ENCODE measurements around the gene ITCH. TPM values are rescaled to one million over a fixed set of nuclear protein-coding genes. Genes with fewer than 3 reads are reported as not detected.
"Not testable (repeated sequence)": the region's sequence is repeated elsewhere in the genome, so short reads cannot be mapped to it uniquely, and the experiment has no call there.

Gene ITCH
- total RNA-seq, 2 experiments from 2014 or later, result 52.1 to 59.9 TPM

- ChIA-PET CTCF (interaction anchor here (0.7 kb wide), 1 partner anchor 1532 kb away, joined by 3 read pairs; no protein-coding TSS in a partner anchor), POLR2A (no interaction called here)
- no peak for DNase-seq
- peaks cover 3% of the 10 kb centered on the region for H3K9me3 Mint-ChIP-seq (ENCODE audit: insufficient read depth)
- H3K27ac Mint-ChIP-seq, result no peak overlapping the region
- no peaks in the 10 kb centered on the region for H3K27me3 Mint-ChIP-seq (ENCODE audit: low read depth)
- H3K36me3 Mint-ChIP-seq (ENCODE audit: low read depth), result peaks cover 75% of the 10 kb centered on the region
- H3K4me1 Mint-ChIP-seq (ENCODE audit: low read depth), result peaks cover under 1% of the 10 kb centered on the region
- no peak overlapping the region for H3K4me3 Mint-ChIP-seq
- ATAC-seq, result no peak
Measured at GRCh38 chr20:34495307-34495706, 132.2 kb downstream of the ITCH start.

- H3K36me3 Mint-ChIP-seq (ENCODE audit: low read depth), result peaks cover 75% of the 10 kb centered on the region
- H3K27ac Mint-ChIP-seq, result peak overlapping the region; percentile 30
- no peak overlapping the region for H3K4me3 Mint-ChIP-seq
- CTCF ChIA-PET, result no interaction called here
- H3K27me3 Mint-ChIP-seq (ENCODE audit: low read depth), result no peaks in the 10 kb centered on the region
- DNase-seq, result no peak
- ATAC-seq, result no peak
- H3K4me1 Mint-ChIP-seq (ENCODE audit: low read depth), result peaks cover 7% of the 10 kb centered on the region
- H3K9me3 Mint-ChIP-seq (ENCODE audit: insufficient read depth), result peaks cover 3% of the 10 kb centered on the region
- POLR2A ChIA-PET, result no interaction called here
Measured at GRCh38 chr20:34495916-34496315, 132.8 kb downstream of the ITCH start.

DNA sequence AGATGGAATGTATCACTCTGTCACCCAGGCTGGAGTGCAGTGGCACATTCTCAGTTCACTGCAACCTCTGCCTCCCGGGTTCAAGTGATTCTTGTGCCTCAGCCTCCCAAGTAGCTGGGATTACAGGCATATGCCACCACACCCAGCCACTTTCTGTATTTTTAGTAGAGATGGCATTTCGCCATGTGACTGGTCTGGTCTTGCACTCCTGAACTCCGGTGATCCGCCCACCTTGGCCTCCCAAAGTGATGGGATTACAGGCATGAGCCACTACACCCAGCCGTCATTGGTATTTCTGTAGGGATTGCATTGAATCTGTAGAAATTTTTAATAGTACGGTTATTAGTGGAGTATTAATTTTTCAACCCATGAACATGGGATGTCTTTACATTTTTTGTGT lies 134.5 kb downstream of the ITCH start:
- H3K27me3 Mint-ChIP-seq (ENCODE audit: low read depth); H3K4me1 Mint-ChIP-seq (ENCODE audit: low read depth); DNase-seq; ATAC-seq; H3K27ac Mint-ChIP-seq; H3K9me3 Mint-ChIP-seq (ENCODE audit: insufficient read depth); H3K4me3 Mint-ChIP-seq: not testable (repeated sequence)
- CTCF ChIA-PET, result interaction anchor here (1.9 kb wide), 1 partner anchor 185 kb away, joined by 4 read pairs; no protein-coding TSS in a partner anchor
- H3K36me3 Mint-ChIP-seq (ENCODE audit: low read depth), result peaks cover 74% of the 10 kb centered on the region
- POLR2A ChIA-PET, result interaction anchor here (0.7 kb wide), 1 partner anchor 124 kb away, joined by 3 read pairs; no protein-coding TSS in a partner anchor

DNA sequence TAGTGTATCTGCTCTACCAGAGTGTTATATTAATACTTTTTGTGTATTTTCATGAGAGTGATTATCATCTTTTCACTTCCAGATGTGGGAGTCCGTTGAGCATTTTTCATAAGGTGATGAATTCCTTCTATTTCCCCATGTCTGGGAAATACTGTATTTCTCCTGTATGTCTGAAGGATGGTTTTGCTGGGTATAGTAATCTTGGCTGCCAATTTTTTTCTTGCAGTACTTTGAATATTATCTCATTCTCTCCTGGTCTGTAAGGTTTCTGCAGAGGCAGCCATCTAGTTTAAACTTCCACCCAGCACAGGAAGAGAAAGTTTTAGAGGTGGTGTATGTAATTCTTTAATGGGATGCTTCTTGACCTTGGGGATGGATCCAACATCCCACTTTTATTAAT lies 137.8 kb downstream of the ITCH start:
- ChIA-PET CTCF (no interaction called here), POLR2A (no interaction called here)
- peaks cover 58% of the 10 kb centered on the region for H3K36me3 Mint-ChIP-seq (ENCODE audit: low read depth)
- no peaks in the 10 kb centered on the region for H3K27me3 Mint-ChIP-seq (ENCODE audit: low read depth)
- no peak overlapping the region for H3K4me3 Mint-ChIP-seq
- peaks cover 7% of the 10 kb centered on the region for H3K4me1 Mint-ChIP-seq (ENCODE audit: low read depth)
- ATAC-seq (no peak), DNase-seq (no peak)
- no peak overlapping the region for H3K27ac Mint-ChIP-seq
- H3K9me3 Mint-ChIP-seq (ENCODE audit: insufficient read depth), result peaks cover 3% of the 10 kb centered on the region

DNA sequence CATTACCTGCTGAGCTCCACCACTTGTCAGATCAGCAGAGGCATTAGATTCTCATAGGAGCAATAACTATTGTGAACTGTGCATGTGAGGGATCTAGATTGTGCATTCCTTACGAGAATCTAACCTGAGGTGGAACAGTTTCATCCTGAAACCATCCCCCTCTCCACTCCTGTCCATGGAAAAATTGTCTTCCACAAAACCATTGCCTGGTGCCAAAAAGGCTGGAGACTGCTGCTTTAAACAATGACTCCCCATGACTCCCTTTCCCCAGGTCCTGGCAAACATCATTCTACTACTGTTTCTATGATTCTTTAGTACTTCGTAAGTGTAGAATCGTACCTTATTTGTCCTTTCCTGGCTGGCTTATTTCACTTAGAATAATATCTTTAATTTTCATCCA lies 143.4 kb downstream of the ITCH start:
- POLR2A ChIA-PET, result interaction anchor here (0.6 to 0.9 kb wide), 2 partner anchors 10 to 391 kb away, joined by 3 to 6 read pairs; partner anchors contain the start of gene DYNLRB1
- no peak for DNase-seq
- peaks cover 33% of the 10 kb centered on the region for H3K36me3 Mint-ChIP-seq (ENCODE audit: low read depth)
- no peaks in the 10 kb centered on the region for H3K9me3 Mint-ChIP-seq (ENCODE audit: insufficient read depth)
- no peak overlapping the region for H3K27ac Mint-ChIP-seq
- CTCF ChIA-PET, result interaction anchor here (0.9 to 1.2 kb wide), 2 partner anchors 32 to 194 kb away, joined by 3 to 5 read pairs; no protein-coding TSS in a partner anchor
- H3K4me3 Mint-ChIP-seq, result no peak overlapping the region
- no peaks in the 10 kb centered on the region for H3K27me3 Mint-ChIP-seq (ENCODE audit: low read depth)
- H3K4me1 Mint-ChIP-seq (ENCODE audit: low read depth), result peaks cover 2% of the 10 kb centered on the region
- no peak for ATAC-seq

DNA sequence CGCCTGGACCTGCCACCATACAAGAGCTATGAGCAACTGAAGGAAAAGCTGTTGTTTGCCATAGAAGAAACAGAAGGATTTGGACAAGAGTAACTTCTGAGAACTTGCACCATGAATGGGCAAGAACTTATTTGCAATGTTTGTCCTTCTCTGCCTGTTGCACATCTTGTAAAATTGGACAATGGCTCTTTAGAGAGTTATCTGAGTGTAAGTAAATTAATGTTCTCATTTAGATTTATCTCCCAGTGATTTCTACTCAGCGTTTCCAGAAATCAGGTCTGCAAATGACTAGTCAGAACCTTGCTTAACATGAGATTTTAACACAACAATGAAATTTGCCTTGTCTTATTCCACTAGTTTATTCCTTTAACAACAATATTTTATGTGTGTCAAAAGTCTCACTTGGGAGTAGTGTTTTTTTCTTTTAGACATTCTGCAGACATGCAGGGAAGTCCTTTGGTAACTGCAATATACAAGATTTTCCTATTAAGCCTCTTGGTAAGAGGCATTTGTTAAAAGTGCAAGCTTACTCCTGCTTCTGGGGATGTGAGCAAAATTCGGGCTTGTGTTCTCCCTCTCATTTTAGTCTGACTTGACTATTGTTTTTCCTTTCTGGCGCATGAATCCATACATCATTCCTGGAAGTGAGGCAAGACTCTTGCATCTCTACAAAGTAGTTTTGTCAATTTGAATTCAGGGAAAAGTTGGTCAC lies 144.8 kb downstream of the ITCH start:
- ChIA-PET POLR2A (no interaction called here), CTCF (interaction anchor here (0.6 to 1.3 kb wide), 2 partner anchors 195 to 262 kb away, joined by 3 read pairs; no protein-coding TSS in a partner anchor)
- Mint-ChIP-seq H3K4me1 (ENCODE audit: low read depth) (peaks cover 2% of the 10 kb centered on the region), H3K4me3 (no peak overlapping the region), H3K9me3 (ENCODE audit: insufficient read depth) (no peaks in the 10 kb centered on the region), H3K27me3 (ENCODE audit: low read depth) (no peaks in the 10 kb centered on the region), H3K36me3 (ENCODE audit: low read depth) (peaks cover 29% of the 10 kb centered on the region), H3K27ac (no peak overlapping the region)
- ATAC-seq (no peak), DNase-seq (no peak)

DNA sequence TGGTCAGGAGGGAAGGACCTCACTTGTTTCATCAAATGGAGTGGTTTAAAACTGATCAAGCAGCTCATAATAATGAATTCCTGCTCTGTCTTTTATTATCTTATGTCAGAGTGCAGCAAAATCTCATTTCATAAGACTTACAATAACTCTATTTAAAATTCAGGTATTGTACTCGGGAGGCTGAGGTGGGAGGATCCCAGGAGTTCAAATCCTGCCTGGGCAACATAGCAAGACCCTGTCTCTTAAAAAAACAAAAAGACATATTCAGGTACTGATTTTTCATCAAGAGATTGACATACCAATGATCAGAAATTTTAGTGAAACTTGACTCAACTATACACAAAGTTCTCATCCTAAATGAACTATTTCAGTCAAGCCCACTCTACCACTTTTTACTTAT lies 147.5 kb downstream of the ITCH start:
- POLR2A ChIA-PET, result no interaction called here
- peaks cover 15% of the 10 kb centered on the region for H3K4me1 Mint-ChIP-seq (ENCODE audit: low read depth)
- H3K4me3 Mint-ChIP-seq, result no peak overlapping the region
- ATAC-seq, result no peak
- no peak overlapping the region for H3K27ac Mint-ChIP-seq
- CTCF ChIA-PET, result interaction anchor here (1.0 kb wide), 1 partner anchor 198 kb away, joined by 6 read pairs; no protein-coding TSS in a partner anchor
- H3K27me3 Mint-ChIP-seq (ENCODE audit: low read depth), result no peaks in the 10 kb centered on the region
- no peaks in the 10 kb centered on the region for H3K9me3 Mint-ChIP-seq (ENCODE audit: insufficient read depth)
- DNase-seq, result no peak
- peaks cover 21% of the 10 kb centered on the region for H3K36me3 Mint-ChIP-seq (ENCODE audit: low read depth)

DNA sequence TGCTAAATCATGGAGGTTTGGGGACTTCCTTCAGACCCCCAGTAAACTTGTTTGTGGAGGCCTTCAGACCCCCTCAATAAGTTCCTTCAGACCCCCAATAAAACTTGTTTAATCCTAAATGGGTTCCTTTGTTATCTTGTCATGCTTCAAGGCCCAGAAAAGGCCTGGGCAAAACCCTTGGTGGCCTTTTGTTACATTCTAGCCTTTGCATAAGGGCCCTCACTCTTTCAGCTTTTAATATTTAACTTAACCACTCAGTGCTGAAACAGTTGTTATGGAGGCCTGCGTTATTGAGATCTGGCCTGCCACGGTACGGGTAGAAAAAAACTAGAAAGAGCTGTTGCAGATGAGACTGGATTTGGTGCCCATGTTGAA lies 148.8 kb downstream of the ITCH start:
- DNase-seq, result no peak
- Mint-ChIP-seq H3K4me1 (ENCODE audit: low read depth) (peaks cover 17% of the 10 kb centered on the region), H3K4me3 (no peak overlapping the region), H3K36me3 (ENCODE audit: low read depth) (peaks cover 15% of the 10 kb centered on the region), H3K9me3 (ENCODE audit: insufficient read depth) (no peaks in the 10 kb centered on the region), H3K27me3 (ENCODE audit: low read depth) (no peaks in the 10 kb centered on the region), H3K27ac (no peak overlapping the region)
- ChIA-PET POLR2A (no interaction called here), CTCF (interaction anchor here (1.8 kb wide), 1 partner anchor 199 kb away, joined by 15 read pairs; no protein-coding TSS in a partner anchor)
- no peak for ATAC-seq

GRCh38 chr20:34512266-34512954 lies 149.3 kb downstream of the ITCH start:
- peaks cover 17% of the 10 kb centered on the region for H3K4me1 Mint-ChIP-seq (ENCODE audit: low read depth)
- H3K4me3 Mint-ChIP-seq, result no peak overlapping the region
- DNase-seq (no peak), ATAC-seq (no peak)
- H3K27ac Mint-ChIP-seq, result no peak overlapping the region
- H3K9me3 Mint-ChIP-seq (ENCODE audit: insufficient read depth), result no peaks in the 10 kb centered on the region
- ChIA-PET CTCF (interaction anchor here (1.8 kb wide), 1 partner anchor 200 kb away, joined by 15 read pairs; no protein-coding TSS in a partner anchor), POLR2A (no interaction called here)
- H3K36me3 Mint-ChIP-seq (ENCODE audit: low read depth), result peaks cover 15% of the 10 kb centered on the region
- H3K27me3 Mint-ChIP-seq (ENCODE audit: low read depth), result no peaks in the 10 kb centered on the region

DNA sequence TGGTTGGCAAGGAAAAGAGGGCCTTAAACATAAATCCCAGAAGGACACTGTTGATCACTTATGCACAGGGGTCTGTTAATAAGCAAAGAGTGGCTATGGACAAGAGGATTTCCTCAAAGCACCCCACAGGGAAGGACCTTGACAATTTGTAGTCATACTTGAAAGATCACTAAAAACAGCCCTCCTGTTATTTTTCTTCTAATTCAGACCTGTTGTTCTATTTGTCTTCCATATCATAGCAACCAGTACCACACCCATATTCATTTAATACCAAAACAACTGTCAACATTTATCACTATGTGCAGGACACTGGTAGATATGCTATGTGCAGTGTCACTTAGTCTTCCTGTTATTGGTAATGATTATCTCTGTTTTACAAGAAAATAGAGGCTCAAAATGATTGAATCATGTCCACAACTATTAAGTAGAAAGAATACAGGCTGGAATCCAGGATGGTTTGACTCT lies 149.9 kb downstream of the ITCH start:
- Mint-ChIP-seq H3K4me1 (ENCODE audit: low read depth) (peaks cover 21% of the 10 kb centered on the region), H3K27me3 (ENCODE audit: low read depth) (no peaks in the 10 kb centered on the region), H3K4me3 (no peak overlapping the region), H3K36me3 (ENCODE audit: low read depth) (peaks cover 10% of the 10 kb centered on the region), H3K9me3 (ENCODE audit: insufficient read depth) (no peaks in the 10 kb centered on the region), H3K27ac (no peak overlapping the region)
- ATAC-seq (no peak), DNase-seq (no peak)
- CTCF ChIA-PET, result interaction anchor here (1.8 kb wide), 1 partner anchor 200 kb away, joined by 15 read pairs; no protein-coding TSS in a partner anchor
- POLR2A ChIA-PET, result no interaction called here

GRCh38 chr20:34514034-34514433 lies 151.0 kb downstream of the ITCH start:
- H3K9me3 Mint-ChIP-seq (ENCODE audit: insufficient read depth); H3K27me3 Mint-ChIP-seq (ENCODE audit: low read depth); DNase-seq; H3K4me3 Mint-ChIP-seq; H3K36me3 Mint-ChIP-seq (ENCODE audit: low read depth); ATAC-seq; POLR2A ChIA-PET: not testable (repeated sequence)
- peak overlapping the region; percentile 52 for H3K27ac Mint-ChIP-seq
- peaks cover 28% of the 10 kb centered on the region for H3K4me1 Mint-ChIP-seq (ENCODE audit: low read depth)
- CTCF ChIA-PET, result interaction anchor here (5.6 kb wide), 1 partner anchor 201 kb away, joined by 124 read pairs; no protein-coding TSS in a partner anchor

All from activated CD8-positive, alpha-beta T cell treated with anti-CD3 and anti-CD28 coated beads, Interleukin-2, amount 10 ng/mL, durations not matched to agents 7 days and 5 days (primary cell).